H1 (cell line): ENCODE results near the gene RAB24. TPM values are rescaled to one million over a fixed set of nuclear protein-coding genes. Genes with fewer than 3 reads are reported as not detected.

Experiments used
- CTCF ChIA-PET: fragments of 300-600 bp; sonication (Branson Sonifier 250); formaldehyde crosslinking; loops from one replicate; lab custom pipeline; 2021; ENCODE audit not compliant: partially characterized antibody; lab: Charles Lee
- POLR2A ChIA-PET: fragments of 300-600 bp; sonication (Branson Sonifier 250); formaldehyde crosslinking; loops from one replicate; lab custom pipeline; 2021; ENCODE audit warnings: inconsistent platforms; ENCODE audit not compliant: partially characterized antibody; lab: Charles Lee
- DNase-seq, 2 experiments: peaks; one replicate each; pipeline versions ENCODE4 v3.0.0 to v3.0.0-alpha.2; 2010 to 2022; ENCODE audit warnings: low spot score in 2 of 2, low read depth in 1 of 2, mixed read lengths in 1 of 2
- FAIRE-seq: peaks from 2 replicates; lab custom pipeline; 2011; peaks lifted over from hg19 to GRCh38; lab: Jason Lieb, UNC
- H2AFZ ChIP-seq: 2 replicates; pipeline ENCODE4 v1.8.1; 2012; ENCODE audit warnings: low read length, inconsistent platforms
- H2AK5ac ChIP-seq: 2 replicates; pipeline ENCODE4 v1.6.1; 2013; ENCODE audit warnings: low read depth, low read length
- H2BK120ac ChIP-seq: replicated peaks from 2 replicates; pipeline ENCODE3; 2013; ENCODE audit warnings: low read depth, low read length, inconsistent platforms
- H2BK12ac ChIP-seq: 2 replicates; pipeline ENCODE4 v1.6.1; 2013; ENCODE audit warnings: low read depth, low read length
- H2BK15ac ChIP-seq: 2 replicates; pipeline ENCODE4 v1.6.1; 2013; ENCODE audit warnings: low read length
- H2BK20ac ChIP-seq: 2 replicates; pipeline ENCODE4 v1.6.1; 2013; ENCODE audit warnings: low read length
- H2BK5ac ChIP-seq: 2 replicates; pipeline ENCODE4 v1.6.1; 2013; ENCODE audit warnings: low read depth, low read length
- H3K14ac ChIP-seq: 2 replicates; pipeline ENCODE4 v1.6.1; 2013; ENCODE audit warnings: inconsistent platforms; ENCODE audit not compliant: insufficient read length
- H3K18ac ChIP-seq: 2 replicates; pipeline ENCODE4 v1.6.1; 2013; ENCODE audit warnings: low read length; ENCODE audit errors: extremely low read depth
- H3K23ac ChIP-seq: 2 replicates; pipeline ENCODE4 v1.6.1; 2013; ENCODE audit warnings: inconsistent platforms; ENCODE audit not compliant: insufficient read length
- H3K23me2 ChIP-seq: 2 replicates; pipeline ENCODE4 v1.6.1; 2013; ENCODE audit warnings: low read depth, low read length
- H3K27ac ChIP-seq: 2 replicates; pipeline ENCODE4 v1.6.1; 2011; ENCODE audit warnings: low read depth, low read length, inconsistent platforms
- H3K27me3 ChIP-seq, 4 experiments: replicated peaks in 1 of 4; 1 replicate in 1 of 4; 2 replicates in 3 of 4; pipeline versions ENCODE4 v1.6.1 to v1.8.1; 2011 to 2013; ENCODE audit warnings: low read length in 3 of 4, mild to moderate bottlenecking in 3 of 4, inconsistent platforms in 2 of 4, mixed read lengths in 2 of 4, moderate library complexity in 1 of 4; ENCODE audit not compliant: control insufficient read depth in 3 of 4, insufficient read depth in 3 of 4; ENCODE audit errors: extremely low read depth in 1 of 4
- H3K36me3 ChIP-seq, 4 experiments: 2 replicates each; pipeline versions ENCODE4 v1.6.1 to v1.8.1; 2011 to 2013; ENCODE audit warnings: mild to moderate bottlenecking in 4 of 4, low read length in 3 of 4, moderate library complexity in 2 of 4, control low read depth in 1 of 4, inconsistent platforms in 1 of 4; ENCODE audit not compliant: insufficient read depth in 4 of 4, control insufficient read depth in 2 of 4
- H3K4ac ChIP-seq: replicated peaks from 2 replicates; pipeline ENCODE3; 2013; ENCODE audit warnings: low read length, low read depth, mixed read lengths, inconsistent platforms; ENCODE audit not compliant: insufficient read length
- H3K4me1 ChIP-seq, 4 experiments: replicated peaks in 1 of 4; 1 replicate in 1 of 4; 2 replicates in 3 of 4; pipeline versions ENCODE4 v1.6.1 to v1.8.1; 2011 to 2013; ENCODE audit warnings: low read length in 3 of 4, inconsistent platforms in 2 of 4, mixed read lengths in 1 of 4; ENCODE audit not compliant: insufficient read depth in 4 of 4, control insufficient read depth in 3 of 4
- H3K4me2 ChIP-seq, 2 experiments: 2 replicates each; pipeline versions ENCODE4 v1.6.1 to v1.8.1; 2011 to 2013; ENCODE audit warnings: low read depth in 2 of 2, low read length in 2 of 2, control low read depth in 1 of 2, inconsistent platforms in 1 of 2, mild to moderate bottlenecking in 1 of 2; ENCODE audit not compliant: insufficient read depth in 1 of 2
- H3K4me3 ChIP-seq, 4 experiments: fragments of 200-600, 300-600 bp in 1 of 4; sonication (generic), shearing (Covaris generic), sonication (Bioruptor Twin) in 1 of 4; 2 replicates each; pipeline versions ENCODE4 v1.5.1 to v1.8.1; 2011 to 2016; ENCODE audit warnings: low read length in 4 of 4, low read depth in 3 of 4, control low read depth in 2 of 4, inconsistent platforms in 2 of 4, mild to moderate bottlenecking in 2 of 4, mixed read lengths in 1 of 4, moderate library complexity in 1 of 4; ENCODE audit not compliant: insufficient read depth in 2 of 4; ENCODE audit errors: extremely low read depth in 1 of 4
- H3K56ac ChIP-seq: replicated peaks from 2 replicates; pipeline ENCODE3; 2013; ENCODE audit warnings: low read depth, mild to moderate bottlenecking, mixed read lengths, low read length, inconsistent platforms; ENCODE audit not compliant: insufficient read length
- H3K79me1 ChIP-seq: 2 replicates; pipeline ENCODE4 v1.6.1; 2013; ENCODE audit warnings: low read depth, low read length, control low read depth
- H3K79me2 ChIP-seq, 2 experiments: 2 replicates each; pipeline versions ENCODE4 v1.6.1 to v1.8.1; 2012 to 2013; ENCODE audit warnings: low read length in 2 of 2, mild to moderate bottlenecking in 2 of 2, inconsistent platforms in 1 of 2; ENCODE audit not compliant: insufficient read depth in 2 of 2, control insufficient read depth in 1 of 2
- H3K9ac ChIP-seq, 4 experiments: replicated peaks in 1 of 4; 1 replicate in 1 of 4; 2 replicates in 3 of 4; pipeline versions ENCODE4 v1.6.1 to v1.8.1; 2011 to 2013; ENCODE audit warnings: low read depth in 3 of 4, low read length in 3 of 4, control low read depth in 2 of 4, mild to moderate bottlenecking in 2 of 4, moderate library complexity in 2 of 4, inconsistent platforms in 1 of 4; ENCODE audit errors: extremely low read depth in 1 of 4
- H3K9me3 ChIP-seq, 2 experiments: 2 replicates each; pipeline versions ENCODE4 v1.6.1 to v1.8.1; 2012 to 2013; ENCODE audit warnings: mild to moderate bottlenecking in 2 of 2, moderate library complexity in 2 of 2, control low read depth in 1 of 2, inconsistent platforms in 1 of 2, low read depth in 1 of 2, low read length in 1 of 2, mixed read lengths in 1 of 2; ENCODE audit not compliant: insufficient read depth in 2 of 2
- H4K20me1 ChIP-seq, 2 experiments: replicated peaks in 1 of 2; 2 replicates each; pipeline versions ENCODE3 to v1.8.1; 2011 to 2013; ENCODE audit warnings: inconsistent platforms in 2 of 2, low read length in 2 of 2, mild to moderate bottlenecking in 1 of 2; ENCODE audit not compliant: insufficient read depth in 2 of 2, control insufficient read depth in 1 of 2
- H4K5ac ChIP-seq: 2 replicates; pipeline ENCODE4 v1.6.1; 2013; ENCODE audit warnings: low read length, low read depth, mixed read lengths, inconsistent platforms; ENCODE audit not compliant: insufficient read length
- H4K8ac ChIP-seq: 2 replicates; pipeline ENCODE4 v1.8.0; 2013; ENCODE audit warnings: mild to moderate bottlenecking, moderate library complexity, low read length, inconsistent platforms; ENCODE audit not compliant: insufficient read depth; ENCODE audit errors: extremely low read depth
- H4K91ac ChIP-seq: replicated peaks from 2 replicates; pipeline ENCODE3; 2013; ENCODE audit warnings: low read length, mixed read lengths, inconsistent platforms; ENCODE audit not compliant: insufficient read length
- CBX8 ChIP-seq: fragments of 300-800, 300-1000 bp; sonication (generic); IDR thresholded peaks from 2 replicates; pipeline ENCODE4 v1.7.1; 2016; ENCODE audit warnings: low read depth, low read length, borderline replicate concordance
- CHD2 ChIP-seq: IDR thresholded peaks from 2 replicates; pipeline ENCODE4 v1.6.1; 2012; ENCODE audit warnings: low read length, improper control_type of control experiment
- CREB1 ChIP-seq: IDR thresholded peaks from 2 replicates; pipeline ENCODE4 v1.6.1; 2012; ENCODE audit warnings: inconsistent platforms
- EZH2 ChIP-seq: fragments of 200-600 bp; sonication (generic); IDR thresholded peaks from 2 replicates; pipeline ENCODE4 v1.7.1; 2012; ENCODE audit warnings: low read depth, mild to moderate bottlenecking, moderate library complexity, low read length, inconsistent platforms; ENCODE audit not compliant: severe bottlenecking
- GABPA ChIP-seq: IDR thresholded peaks from 2 replicates; pipeline ENCODE4 v1.6.1; 2011; ENCODE audit warnings: mild to moderate bottlenecking, low read length, moderate library complexity, borderline replicate concordance; ENCODE audit not compliant: insufficient read depth
- KDM1A ChIP-seq: fragments of 200-600, 300-600 bp; sonication (generic); IDR thresholded peaks from 2 replicates; pipeline ENCODE4 v1.7.1; 2016; ENCODE audit warnings: mild to moderate bottlenecking, low read length, borderline replicate concordance
- RXRA ChIP-seq: IDR thresholded peaks from 2 replicates; pipeline ENCODE4 v1.6.1; 2011; ENCODE audit warnings: low read depth, mild to moderate bottlenecking, low read length, moderate library complexity; ENCODE audit not compliant: insufficient read depth
- SIN3A ChIP-seq, 2 experiments: IDR thresholded peaks in 1 of 2; conservative IDR thresholded peaks in 1 of 2; 2 replicates each; pipeline ENCODE4 v1.6.1; 2011 to 2012; ENCODE audit warnings: low read length in 2 of 2, improper control_type of control experiment in 1 of 2, low read depth in 1 of 2, mild to moderate bottlenecking in 1 of 2
- SP1 ChIP-seq: IDR thresholded peaks from 2 replicates; pipeline ENCODE4 v1.6.1; 2011; ENCODE audit warnings: low read depth, low read length
- SP2 ChIP-seq: IDR thresholded peaks from 2 replicates; pipeline ENCODE4 v1.6.1; 2012; ENCODE audit warnings: mild to moderate bottlenecking, low read length, inconsistent platforms
- SP4 ChIP-seq: IDR thresholded peaks from 2 replicates; pipeline ENCODE4 v1.6.1; 2012; ENCODE audit warnings: low read length, inconsistent platforms
- SUZ12 ChIP-seq: fragments of 200-600 bp; sonication (generic); IDR thresholded peaks from 2 replicates; pipeline ENCODE4 v1.6.1; 2012; ENCODE audit warnings: mild to moderate bottlenecking, inconsistent platforms, low read length, moderate library complexity, mixed read lengths
- TAF7 ChIP-seq: optimal IDR thresholded peaks from 2 replicates; pipeline ENCODE3; 2011; ENCODE audit warnings: low read depth, mild to moderate bottlenecking, inconsistent platforms, low read length, moderate library complexity, borderline replicate concordance
- WGBS, 2 experiments: shearing (Covaris generic) in 1 of 2; methylation state at CpG; one replicate each; pipeline versions ENCODE4 v1.1.6 to v1.1.7; 2013 to 2015; ENCODE audit warnings: low lambda C conversion rate in 2 of 2, mixed read lengths in 2 of 2, inconsistent platforms in 1 of 2, low coverage in 1 of 2, missing lambda C conversion rate in 1 of 2; ENCODE audit not compliant: insufficient replicate concordance in 2 of 2, insufficient coverage in 1 of 2, insufficient read length in 1 of 2; ENCODE audit errors: extremely low coverage in 1 of 2, missing lambda C conversion rate in 1 of 2; 5-methylcytosine and 5-hydroxymethylcytosine counted together
- polyA plus RNA-seq, 7 experiments: library from polyadenylated mRNA; depleted of rRNA in 3 of 7; stranded (reverse) in 5 of 7; unstranded in 2 of 7; fragments of >200 nt in 5 of 7; fragments of 200-250 nt in 2 of 7; gene quantifications; 1 replicate in 5 of 7; 2 replicates in 1 of 7; 4 replicates in 1 of 7; pipeline versions ENCODE4 v1.2.1 to v1.2.3, GENCODE V29; 2011 to 2013; ENCODE audit warnings: missing spikeins in 2 of 7, mixed read lengths in 2 of 7
- total RNA-seq: library from RNA; stranded (reverse); fragmentation: NEBNext Ultra II Directional; extraction: Animal tissue kit (Norgen Biotek cat#: 25700); gene quantifications from 2 replicates; pipeline ENCODE4 v1.2.1, GENCODE V29; 2021
- TF ChIP-seq, protein P1 (sequence below): IDR thresholded peaks from 2 replicates; pipeline ENCODE4 v1.6.1; 2012; ENCODE audit warnings: inconsistent platforms

RAB24 gene
- total and polyA plus RNA-seq, 2 of the 8 experiments (the other 6 are each of a cell fraction or from before 2014, with no cell fraction given) = 18.8 to 33.8 TPM

DNA sequence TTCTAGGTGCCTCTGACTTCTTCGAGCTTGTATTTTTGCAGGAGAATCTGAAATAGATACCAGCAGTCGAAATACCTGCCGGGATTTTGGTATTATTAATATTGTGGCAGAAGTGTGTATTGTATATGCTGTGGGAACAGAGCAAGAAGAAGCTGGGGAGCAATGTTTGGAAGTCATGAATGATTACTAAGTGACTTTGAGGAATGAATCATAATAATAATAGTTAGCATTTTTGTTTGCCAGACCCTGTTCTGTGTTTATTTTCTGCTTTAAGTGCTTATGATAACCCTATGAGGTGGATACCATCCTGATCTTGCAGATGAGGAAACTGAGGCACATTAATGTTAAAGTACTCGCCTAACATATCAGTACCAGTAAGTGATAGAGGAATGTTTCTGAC, 32.4 kb downstream of the RAB24 start:
- no peak overlapping the region for H2BK120ac ChIP-seq
- H4K8ac ChIP-seq = no peak overlapping the region
- 0 out of 2 replicates have a peak, but pooled peaks cover 2% of the 10 kb centered on the region for H3K79me1 ChIP-seq
- no peak overlapping the region for H3K4me3 ChIP-seq
- H4K91ac ChIP-seq = no peak overlapping the region
- no peaks in the 10 kb centered on the region for H3K4me1 ChIP-seq
- no peak overlapping the region for H3K14ac ChIP-seq
- no peak overlapping the region for H3K27ac ChIP-seq
- H2AK5ac ChIP-seq = no peak overlapping the region
- H3K23me2 ChIP-seq = no peaks in the 10 kb centered on the region
- H2AFZ ChIP-seq = no peak overlapping the region
- no peak overlapping the region for H2BK12ac ChIP-seq
- no peak overlapping the region for H2BK5ac ChIP-seq
- H3K4ac ChIP-seq = no peak overlapping the region
- no peaks in the 10 kb centered on the region for H3K27me3 ChIP-seq
- H3K18ac ChIP-seq = no peak overlapping the region
- H3K56ac ChIP-seq = no peak overlapping the region
- ChIA-PET CTCF (interaction anchor here (0.8 to 4.9 kb wide), 2 partner anchors 39 to 157 kb away, joined by 3 to 23 read pairs; no protein-coding TSS in a partner anchor), POLR2A (interaction anchor here (1.8 kb wide), 1 partner anchor 18 kb away, joined by 5 read pairs; no protein-coding TSS in a partner anchor)
- peaks cover 36 to 87% (median 62%) of the 10 kb centered on the region in 4 experiments for H3K36me3 ChIP-seq
- WGBS, 2 experiments = 90% methylated on average over 4 of the region's 4 CpGs; no CpG with 5 or more reads in 1 of the 2 experiments
- H3K4me2 ChIP-seq = no peak overlapping the region
- H3K9me3 ChIP-seq = no peaks in the 10 kb centered on the region
- DNase-seq (no peak), FAIRE-seq (no peak)
- H3K9ac ChIP-seq = no peak overlapping the region
- H2BK15ac ChIP-seq = no peak overlapping the region
- no peaks in the 10 kb centered on the region for H3K79me2 ChIP-seq
- peaks cover 0 to 2% of the 10 kb centered on the region in 2 experiments for H4K20me1 ChIP-seq
- H2BK20ac ChIP-seq = no peak overlapping the region
- no peak overlapping the region for H4K5ac ChIP-seq
- no peak overlapping the region for H3K23ac ChIP-seq
- TF ChIP-seq EZH2 (no peak), KDM1A (no peak), RXRA (no peak), SP1 (no peak), GABPA (no peak), TAF7 (no peak), SP2 (no peak), CBX8 (no peak), CHD2 (no peak), SIN3A (conservative IDR thresholded peaks at IDR 0.05 in 1 of 2, IDR thresholded peaks at IDR 0.05 in 1 of 2; ENCODE audit: low read depth in 1 of 2, low read length in 2 of 2) (no peak), SUZ12 (no peak), CREB1 (no peak), SP4 (no peak)
- TF ChIP-seq, protein P1, sequence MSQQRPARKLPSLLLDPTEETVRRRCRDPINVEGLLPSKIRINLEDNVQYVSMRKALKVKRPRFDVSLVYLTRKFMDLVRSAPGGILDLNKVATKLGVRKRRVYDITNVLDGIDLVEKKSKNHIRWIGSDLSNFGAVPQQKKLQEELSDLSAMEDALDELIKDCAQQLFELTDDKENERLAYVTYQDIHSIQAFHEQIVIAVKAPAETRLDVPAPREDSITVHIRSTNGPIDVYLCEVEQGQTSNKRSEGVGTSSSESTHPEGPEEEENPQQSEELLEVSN = no peak
